Tibial nerve (tissue), 4 donors: ENCODE results near the gene CAMK2N1. TPM values are rescaled to one million over a fixed set of nuclear protein-coding genes. Genes with fewer than 3 reads are reported as not detected.

Experiments
- DNase-seq, 2 donors: peaks; one replicate each; pipeline ENCODE4 v3.0.0-alpha.2; 2019; ENCODE audit warnings: low spot score in 2 of 2
- H3K27ac ChIP-seq, 4 donors: fragments of 200-600 bp; sonication (generic) in 3 of 4; one replicate each; pipeline ENCODE4 v1.5.1; 2017 to 2019; ENCODE audit warnings: mild to moderate bottlenecking in 1 of 4
- H3K27me3 ChIP-seq, 2 donors: fragments of 200-600 bp; sonication (generic) in 1 of 2; one replicate each; pipeline versions ENCODE4 v1.5.1 to v1.6.0; 2017 to 2019
- H3K36me3 ChIP-seq, 3 donors: fragments of 200-600 bp; sonication (generic); one replicate each; pipeline ENCODE4 v1.5.1; 2018 to 2019
- H3K4me1 ChIP-seq, 4 donors: fragments of 200-600 bp; sonication (generic) in 3 of 4; one replicate each; pipeline ENCODE4 v1.5.1; 2017 to 2019
- H3K4me3 ChIP-seq, 4 donors: fragments of 200-600 bp; sonication (generic) in 3 of 4; one replicate each; pipeline ENCODE4 v1.5.1; 2017 to 2019; ENCODE audit warnings: mild to moderate bottlenecking in 1 of 4, moderate library complexity in 1 of 4
- H3K9me3 ChIP-seq, 4 donors: fragments of 200-600 bp; sonication (generic) in 3 of 4; one replicate each; pipeline ENCODE4 v1.5.1; 2017 to 2019
- CTCF ChIP-seq, 5 experiments: fragments of 200-600 bp in 3 of 5; fragments of 450-650 bp in 2 of 5; sonication (generic) in 3 of 5; IDR thresholded peaks; one replicate each; pipeline ENCODE4 v1.5.1; 2016 to 2019; ENCODE audit warnings: antibody characterized with exemption in 5 of 5, mild to moderate bottlenecking in 3 of 5, moderate library complexity in 2 of 5
- EP300 ChIP-seq, 2 donors: sonication (generic); formaldehyde crosslinking; IDR thresholded peaks; one replicate each; pipeline ENCODE4 v1.6.1; 2017; ENCODE audit warnings: antibody characterized with exemption in 2 of 2, mild to moderate bottlenecking in 1 of 2
- POLR2A ChIP-seq, 2 donors: fragments of 450-650 bp; IDR thresholded peaks; one replicate each; pipeline ENCODE4 v1.6.1; 2017; ENCODE audit warnings: antibody characterized with exemption in 2 of 2, mild to moderate bottlenecking in 2 of 2, moderate library complexity in 2 of 2
- WGBS, 2 donors: methylation state at CpG; one replicate each; pipeline ENCODE4 v1.1.5; 2018; 5-methylcytosine and 5-hydroxymethylcytosine counted together
- total RNA-seq, 4 donors: library from RNA; depleted of rRNA; stranded (reverse); fragments of >200 nt; gene quantifications; one replicate each; pipeline ENCODE4 v1.1.0, GENCODE V29; 2016

The CAMK2N1 gene
- total RNA-seq, 4 donors from 2014 or later = 2.4 to 5.9 (median 4.8) TPM

DNA sequence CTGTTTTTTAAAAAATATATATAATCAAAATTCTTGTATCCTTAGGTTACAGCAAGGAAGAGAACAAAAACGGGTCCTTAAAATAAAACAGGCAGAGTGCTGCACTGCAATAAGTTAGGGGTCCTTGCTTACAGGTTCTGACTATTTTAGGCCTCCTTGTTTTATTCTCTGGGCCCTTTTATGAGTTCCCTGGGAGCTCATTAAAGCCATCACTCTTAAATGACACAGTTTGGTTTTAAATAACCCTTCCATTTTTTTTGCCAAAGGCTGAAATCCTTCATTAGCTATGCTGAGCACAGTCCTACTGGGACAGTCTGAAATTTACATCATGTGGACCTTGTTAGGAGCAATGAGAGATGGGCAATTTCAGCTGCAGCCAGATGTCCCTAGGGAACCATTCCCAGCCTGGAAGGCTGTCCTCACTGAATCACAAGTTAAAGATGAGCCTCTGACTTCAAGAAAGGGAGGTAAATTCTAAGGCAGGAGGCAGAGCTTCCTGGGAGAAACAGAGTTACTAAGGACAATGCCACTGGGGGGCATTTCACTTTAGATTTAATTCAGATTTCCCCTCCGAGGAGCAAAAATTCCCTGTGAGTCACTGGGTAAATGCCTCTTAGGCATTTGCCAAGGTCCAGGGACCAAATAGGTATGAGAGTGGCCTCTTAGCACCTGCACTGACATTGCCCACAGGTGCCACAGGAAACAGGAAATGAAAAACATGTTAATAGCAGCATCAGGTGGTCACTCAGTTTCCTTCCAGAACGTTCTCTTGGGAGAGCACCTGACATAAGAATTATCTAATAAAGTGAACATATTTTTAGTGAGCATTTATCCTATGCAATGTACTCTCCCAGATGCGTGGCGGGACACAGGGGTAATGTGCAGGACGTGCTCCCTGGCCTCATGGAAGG, 25.8 kb upstream of the CAMK2N1 start:
- Histone ChIP-seq H3K36me3 (no peaks in the 10 kb centered on the region), H3K4me1 (peaks cover 0 to 16% (median 8%) of the 10 kb centered on the region in 4 donors), H3K27me3 (peaks cover 0 to 9% of the 10 kb centered on the region in 2 donors), H3K4me3 (no peak overlapping the region), H3K27ac (no peak overlapping the region), H3K9me3 (no peaks in the 10 kb centered on the region)
- WGBS, 2 donors = 50 to 54% methylated on average over 6 of the region's 6 CpGs
- no peak for TF ChIP-seq EP300 (IDR thresholded peaks at IDR 0.05)
- TF ChIP-seq POLR2A (IDR thresholded peaks at IDR 0.05) = no peak
- TF ChIP-seq CTCF (IDR thresholded peaks at IDR 0.05) = no peak
- no peak for DNase-seq

GRCh38 chr1:20508411-20508771, 22.4 kb upstream of the CAMK2N1 start:
- DNase-seq = no peak
- H3K9me3 ChIP-seq = no peaks in the 10 kb centered on the region
- H3K36me3 ChIP-seq = peaks cover 0 to 11% (median 0%) of the 10 kb centered on the region in 3 donors
- H3K4me3 ChIP-seq = peak overlapping the region; percentile 76 to 98 (median 92)
- peak overlapping the region; percentile 56 to 92 (median 86) for H3K27ac ChIP-seq
- no peak for TF ChIP-seq CTCF (IDR thresholded peaks at IDR 0.05)
- 63 to 66% methylated on average over 5 of the region's 5 CpGs for WGBS, 2 donors
- peaks cover 0 to 9% of the 10 kb centered on the region in 2 donors for H3K27me3 ChIP-seq
- peaks cover 0 to 49% (median 14%) of the 10 kb centered on the region in 4 donors for H3K4me1 ChIP-seq

DNA sequence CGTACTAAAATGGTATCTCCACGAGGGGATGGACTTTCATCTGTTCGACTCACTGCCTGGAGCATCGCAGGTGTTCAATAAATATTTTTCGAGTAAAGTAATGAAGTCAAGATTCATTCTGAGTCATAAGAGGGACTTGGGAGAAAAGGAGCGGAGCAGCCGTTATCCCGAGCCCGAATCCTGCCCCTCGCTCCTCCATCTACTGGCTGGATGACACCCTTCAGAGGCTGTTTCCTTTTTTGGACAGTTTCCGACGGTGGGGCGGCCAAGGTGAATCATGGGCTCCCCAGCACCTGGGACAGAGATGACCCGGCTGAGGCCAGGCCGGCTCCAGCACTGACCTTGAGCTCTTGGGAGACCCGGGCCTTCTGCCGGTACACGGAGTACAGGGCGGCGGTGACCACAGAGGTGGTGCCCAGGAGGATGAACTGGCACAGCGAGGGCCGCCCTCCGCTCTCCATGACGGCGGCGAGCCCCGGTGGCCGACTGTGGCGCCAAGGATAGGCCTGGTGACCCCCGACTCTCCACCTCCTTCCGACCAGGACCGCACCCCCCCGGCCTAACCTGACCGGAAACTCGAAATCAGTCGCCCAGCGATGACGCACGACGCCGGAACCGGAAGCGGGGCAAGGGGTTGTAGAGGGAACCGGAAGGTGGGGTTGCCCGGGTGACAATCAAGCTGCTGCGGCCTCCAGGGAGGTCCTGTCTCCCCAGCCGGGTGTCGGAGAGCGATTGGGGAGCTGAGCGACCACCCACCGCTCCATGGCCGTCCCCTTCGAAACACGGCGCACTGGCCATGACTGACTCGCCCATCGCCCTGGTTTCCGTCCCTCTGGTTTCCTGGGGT, 21.8 kb upstream of the CAMK2N1 start, which contains the start of gene MUL1:
MUL1 (minus strand) TSS at position 588 of the 847 bp plus-strand sequence; CDS start at position 461, 127 bp downstream.
- TF ChIP-seq EP300 (IDR thresholded peaks at IDR 0.05) (peak; percentile 78 to 93), CTCF (IDR thresholded peaks at IDR 0.05) (peak in 2 of 5 experiments; percentile 14 to 24), POLR2A (IDR thresholded peaks at IDR 0.05) (peak; percentile 39 to 44)
- Histone ChIP-seq H3K9me3 (no peaks in the 10 kb centered on the region), H3K4me1 (peaks cover 0 to 50% (median 14%) of the 10 kb centered on the region in 4 donors), H3K4me3 (peak within 1 kb of the TSS; percentile 76 to 98 (median 92)), H3K27ac (peak within 1 kb of the TSS; percentile 56 to 92 (median 86)), H3K27me3 (peaks cover 0 to 9% of the 10 kb centered on the region in 2 donors), H3K36me3 (peaks cover 0 to 17% (median 0%) of the 10 kb centered on the region in 3 donors)
- WGBS, 2 donors = 1% methylated on average over 36 to 40 of the region's 58 CpGs
- peak; percentile 83 to 95 for DNase-seq

GRCh38 chr1:20507248-20507563, 21.2 kb upstream of the CAMK2N1 start:
- WGBS, 2 donors = 39 to 41% methylated on average over 5 of the region's 5 CpGs
- DNase-seq = no peak
- peaks cover 0 to 50% (median 14%) of the 10 kb centered on the region in 4 donors for H3K4me1 ChIP-seq
- peaks cover 0 to 23% (median 3%) of the 10 kb centered on the region in 3 donors for H3K36me3 ChIP-seq
- no peaks in the 10 kb centered on the region for H3K9me3 ChIP-seq
- H3K4me3 ChIP-seq = peak overlapping the region; percentile 76 to 98 (median 92)
- TF ChIP-seq CTCF (IDR thresholded peaks at IDR 0.05) (no peak), EP300 (IDR thresholded peaks at IDR 0.05) (no peak), POLR2A (IDR thresholded peaks at IDR 0.05) (no peak)
- H3K27me3 ChIP-seq = peaks cover 0 to 7% of the 10 kb centered on the region in 2 donors
- H3K27ac ChIP-seq = peak overlapping the region in 3 of 4 donors; percentile 80 to 92 (median 91)
